WI38 (cell line): ENCODE measurements around the gene OLFML2A.

Experiments used
- H3K4me3 ChIP-seq: 2 replicates; pipeline ENCODE4 v1.5.1; 2011; ENCODE audit warnings: low read depth, mild to moderate bottlenecking, control low read depth, low read length
- CTCF ChIP-seq: IDR thresholded peaks from 2 replicates; pipeline ENCODE4 v1.5.1; 2012; ENCODE audit warnings: low read depth, mild to moderate bottlenecking, control low read depth, low read length

Gene OLFML2A

GRCh38 chr9:124760719-124761118 lies 16.2 kb upstream of the OLFML2A start:
- TF ChIP-seq CTCF = no peak

GRCh38 chr9:124761196-124761595 lies 15.7 kb upstream of the OLFML2A start:
- TF ChIP-seq CTCF = no peak
- H3K4me3 ChIP-seq = no peak overlapping the region

More at GRCh38 chr9:124760719-124761118, 16.2 kb upstream of the OLFML2A start:
- no peak overlapping the region for H3K4me3 ChIP-seq

GRCh38 chr9:124761710-124762109 lies 15.2 kb upstream of the OLFML2A start:
- no peak overlapping the region for H3K4me3 ChIP-seq
- no peak for TF ChIP-seq CTCF

GRCh38 chr9:124762633-124763032 lies 14.3 kb upstream of the OLFML2A start:
- no peak for TF ChIP-seq CTCF
- no peak overlapping the region for H3K4me3 ChIP-seq

- TF ChIP-seq CTCF = no peak
- no peak overlapping the region for H3K4me3 ChIP-seq
Measured at GRCh38 chr9:124764774-124765438, 12.0 kb upstream of the OLFML2A start.

- no peak for TF ChIP-seq CTCF
Measured at GRCh38 chr9:124765439-124765835, 11.5 kb upstream of the OLFML2A start.

GRCh38 chr9:124766326-124766725 lies 10.6 kb upstream of the OLFML2A start:
- TF ChIP-seq CTCF = no peak
- no peak overlapping the region for H3K4me3 ChIP-seq

More at GRCh38 chr9:124765439-124765835, 11.5 kb upstream of the OLFML2A start:
- no peak overlapping the region for H3K4me3 ChIP-seq
